Common myeloid progenitor, CD34-positive (primary cell): Measurements from ENCODE around the gene YWHAQ.

Experiments
- CTCF ChIA-PET: fragments of 350-600 bp; sonication (Branson Sonifier 250); formaldehyde crosslinking; loops from one replicate; lab custom pipeline; 2021; ENCODE audit warnings: antibody characterized with exemption; lab: Charles Lee
- POLR2A ChIA-PET: fragments of 350-600 bp; sonication (Branson Sonifier 250); formaldehyde crosslinking; loops from one replicate; lab custom pipeline; 2021; ENCODE audit warnings: antibody characterized with exemption; lab: Charles Lee
- DNase-seq, 3 donors: peaks; one replicate each; pipeline versions ENCODE4 v3.0.0 to v3.0.0-alpha.2; 2013
- H3K27ac ChIP-seq, 2 experiments: 1 replicate in 1 of 2; 2 replicates in 1 of 2; pipeline ENCODE4 v1.7.0; 2013; ENCODE audit warnings: inconsistent platforms in 2 of 2, low read length in 2 of 2, mild to moderate bottlenecking in 2 of 2, low read depth in 1 of 2, moderate library complexity in 1 of 2; ENCODE audit not compliant: severe bottlenecking in 2 of 2, insufficient read depth in 1 of 2, poor library complexity in 1 of 2
- H3K27me3 ChIP-seq, 5 experiments: replicated peaks in 2 of 5; 1 replicate in 3 of 5; 2 replicates in 2 of 5; pipeline versions ENCODE4 v1.6.1 to v1.7.0; 2013; ENCODE audit warnings: low read length in 4 of 5, mild to moderate bottlenecking in 2 of 5, moderate library complexity in 2 of 5, inconsistent platforms in 1 of 5; ENCODE audit not compliant: insufficient read depth in 5 of 5, control insufficient read depth in 4 of 5
- H3K36me3 ChIP-seq, 4 experiments: 1 replicate in 2 of 4; 2 replicates in 2 of 4; pipeline versions ENCODE4 v1.6.1 to v1.7.0; 2013; ENCODE audit warnings: low read length in 3 of 4, control low read depth in 1 of 4, mild to moderate bottlenecking in 1 of 4; ENCODE audit not compliant: control insufficient read depth in 4 of 4, insufficient read depth in 4 of 4
- H3K4me1 ChIP-seq, 4 experiments: 1 replicate in 3 of 4; 2 replicates in 1 of 4; pipeline versions ENCODE4 v1.6.1 to v1.7.1; 2013; ENCODE audit warnings: low read length in 3 of 4, mild to moderate bottlenecking in 3 of 4, control low read depth in 1 of 4, inconsistent platforms in 1 of 4, moderate library complexity in 1 of 4; ENCODE audit not compliant: control insufficient read depth in 4 of 4, insufficient read depth in 4 of 4; ENCODE audit errors: control extremely low read depth in 1 of 4
- H3K4me3 ChIP-seq, 7 experiments: 1 replicate in 4 of 7; 2 replicates in 3 of 7; pipeline versions ENCODE4 v1.5.1 to v1.7.0; 2013; ENCODE audit warnings: mild to moderate bottlenecking in 7 of 7, low read length in 6 of 7, moderate library complexity in 6 of 7, inconsistent platforms in 2 of 7, low read depth in 2 of 7, control low read depth in 1 of 7; ENCODE audit not compliant: insufficient read depth in 4 of 7, control insufficient read depth in 1 of 7; ENCODE audit errors: extremely low read depth in 1 of 7
- H3K9me3 ChIP-seq, 5 experiments: 1 replicate in 4 of 5; 2 replicates in 1 of 5; pipeline versions ENCODE4 v1.6.1 to v1.7.1; 2013; ENCODE audit warnings: low read length in 4 of 5, mild to moderate bottlenecking in 2 of 5, inconsistent platforms in 1 of 5, low read depth in 1 of 5, moderate library complexity in 1 of 5; ENCODE audit not compliant: control insufficient read depth in 4 of 5, insufficient read depth in 2 of 5; ENCODE audit errors: control extremely low read depth in 1 of 5
- WGBS: methylation state at CpG from one replicate; pipeline ENCODE4 v1.1.5; 2013; ENCODE audit not compliant: insufficient coverage; 5-methylcytosine and 5-hydroxymethylcytosine counted together

Gene YWHAQ

GRCh38 chr2:9673914-9674481 is 43.2 kb upstream of the YWHAQ start:
- no peaks in the 10 kb centered on the region for H3K4me1 ChIP-seq
- peak; percentile 18 to 65 (median 54) for DNase-seq
- CTCF ChIA-PET = interaction anchor here (1.4 kb wide), 1 partner anchor 16 kb away, joined by 3 read pairs; no protein-coding TSS in a partner anchor
- no peaks in the 10 kb centered on the region for H3K9me3 ChIP-seq
- H3K27me3 ChIP-seq = no peaks in the 10 kb centered on the region
- no peak overlapping the region for H3K27ac ChIP-seq
- H3K4me3 ChIP-seq = no peak overlapping the region
- POLR2A ChIA-PET = interaction anchor here (0.6 kb wide), 1 partner anchor 219 kb away, joined by 3 read pairs; no protein-coding TSS in a partner anchor
- 82% methylated on average over 4 of the region's 6 CpGs for WGBS
- H3K36me3 ChIP-seq = no peaks in the 10 kb centered on the region

GRCh38 chr2:9668687-9669345 is 38.0 kb upstream of the YWHAQ start:
- WGBS = 94% methylated on average over 3 of the region's 5 CpGs
- Histone ChIP-seq H3K27ac (no peak overlapping the region), H3K27me3 (peaks cover 0 to 2% (median 0%) of the 10 kb centered on the region in 5 experiments), H3K36me3 (no peaks in the 10 kb centered on the region), H3K9me3 (no peaks in the 10 kb centered on the region), H3K4me3 (no peak overlapping the region), H3K4me1 (no peaks in the 10 kb centered on the region)
- ChIA-PET CTCF (no interaction called here), POLR2A (interaction anchor here (0.6 kb wide), 1 partner anchor 1014 kb away, joined by 3 read pairs; no protein-coding TSS in a partner anchor)
- no peak for DNase-seq

GRCh38 chr2:9667826-9668225 is 37.0 kb upstream of the YWHAQ start:
- H3K27me3 ChIP-seq = peaks cover 0 to 3% (median 0%) of the 10 kb centered on the region in 5 experiments
- H3K4me1 ChIP-seq = no peaks in the 10 kb centered on the region
- no peaks in the 10 kb centered on the region for H3K9me3 ChIP-seq
- CTCF ChIA-PET = no interaction called here
- WGBS = 100% methylated on average over 2 of the region's 3 CpGs
- H3K36me3 ChIP-seq = no peaks in the 10 kb centered on the region
- DNase-seq = no peak
- no peak overlapping the region for H3K4me3 ChIP-seq
- H3K27ac ChIP-seq = no peak overlapping the region
- POLR2A ChIA-PET = no interaction called here

GRCh38 chr2:9666306-9666705 is 35.5 kb upstream of the YWHAQ start:
- no peak for DNase-seq
- ChIA-PET POLR2A (no interaction called here), CTCF (interaction anchor here (0.8 to 1.1 kb wide), 2 partner anchors 10 to 24 kb away, joined by 3 read pairs; no protein-coding TSS in a partner anchor)
- 95% methylated on average over 2 of the region's 3 CpGs for WGBS
- Histone ChIP-seq H3K9me3 (no peaks in the 10 kb centered on the region), H3K27me3 (peaks cover 0 to 3% (median 0%) of the 10 kb centered on the region in 5 experiments), H3K27ac (no peak overlapping the region), H3K4me3 (no peak overlapping the region), H3K4me1 (no peaks in the 10 kb centered on the region), H3K36me3 (no peaks in the 10 kb centered on the region)

- no peak overlapping the region for H3K27ac ChIP-seq
- CTCF ChIA-PET = interaction anchor here (0.8 to 1.1 kb wide), 2 partner anchors 10 to 24 kb away, joined by 3 read pairs; no protein-coding TSS in a partner anchor
Measured at GRCh38 chr2:9665898-9666297, 35.1 kb upstream of the YWHAQ start.

DNA sequence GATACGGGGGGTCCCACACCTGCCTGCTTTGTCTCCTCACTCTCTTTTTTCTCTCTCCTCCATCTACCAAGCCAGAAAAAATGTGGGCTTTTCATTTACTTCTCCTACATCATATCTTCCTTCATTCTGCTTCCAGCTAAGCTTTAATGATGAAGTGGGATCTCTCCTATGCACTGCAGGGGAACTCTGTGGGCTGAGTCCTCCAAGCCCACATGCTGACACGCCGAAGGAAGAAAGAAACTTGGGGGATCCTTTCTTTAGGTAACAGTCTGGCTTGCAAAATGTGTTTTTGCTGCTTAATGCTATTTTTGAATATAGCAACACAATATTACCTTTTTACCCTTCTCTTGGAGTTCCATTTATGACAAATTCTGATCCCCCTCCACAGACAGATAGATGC is 33.6 kb upstream of the YWHAQ start:
- Histone ChIP-seq H3K4me3 (no peak overlapping the region), H3K4me1 (no peaks in the 10 kb centered on the region), H3K27me3 (peaks cover 0 to 3% (median 0%) of the 10 kb centered on the region in 5 experiments), H3K36me3 (no peaks in the 10 kb centered on the region), H3K27ac (no peak overlapping the region), H3K9me3 (no peaks in the 10 kb centered on the region)
- 100% methylated on average over 1 of the region's 3 CpGs for WGBS
- POLR2A ChIA-PET = no interaction called here
- no peak for DNase-seq
- CTCF ChIA-PET = interaction anchor here (0.7 kb wide), 1 partner anchor 29 kb away, joined by 3 read pairs; no protein-coding TSS in a partner anchor

More at GRCh38 chr2:9665898-9666297, 35.1 kb upstream of the YWHAQ start:
- no peaks in the 10 kb centered on the region for H3K9me3 ChIP-seq
- H3K27me3 ChIP-seq = peaks cover 0 to 3% (median 0%) of the 10 kb centered on the region in 5 experiments
- POLR2A ChIA-PET = interaction anchor here (0.6 kb wide), 1 partner anchor 16 kb away, joined by 3 read pairs; no protein-coding TSS in a partner anchor
- WGBS = 96% methylated on average over 6 of the region's 9 CpGs
- H3K4me1 ChIP-seq = no peaks in the 10 kb centered on the region
- H3K36me3 ChIP-seq = no peaks in the 10 kb centered on the region
- no peak overlapping the region for H3K4me3 ChIP-seq
- DNase-seq = no peak
